RCC 7860 (cell line): ENCODE results near the gene CACNA2D3.

ENCODE experiments used
- DNase-seq: peaks from one replicate; pipeline ENCODE4 v3.0.0-alpha.2; 2015; ENCODE audit warnings: low spot score
- FAIRE-seq: peaks from 2 replicates; lab custom pipeline; 2012; peaks lifted over from hg19 to GRCh38; lab: Jason Lieb, UNC

CACNA2D3 gene

GRCh38 chr3:54264050-54264449, 141.7 kb downstream of the CACNA2D3 start:
- FAIRE-seq = no peak
- no peak for DNase-seq

- DNase-seq (no peak), FAIRE-seq (no peak)
Observed at GRCh38 chr3:54270816-54271526, 148.6 kb downstream of the CACNA2D3 start.

- DNase-seq (no peak), FAIRE-seq (no peak)
Observed at GRCh38 chr3:54273791-54274190, 151.4 kb downstream of the CACNA2D3 start.

GRCh38 chr3:54274607-54275006, 152.3 kb downstream of the CACNA2D3 start:
- no peak for FAIRE-seq
- DNase-seq = no peak

GRCh38 chr3:54279005-54279583, 156.7 kb downstream of the CACNA2D3 start:
- DNase-seq = no peak
- no peak for FAIRE-seq

- no peak for FAIRE-seq
- DNase-seq = no peak
Observed at GRCh38 chr3:54283470-54283869, 161.1 kb downstream of the CACNA2D3 start.

- FAIRE-seq (no peak), DNase-seq (no peak)
Observed at GRCh38 chr3:54294214-54294613, 171.9 kb downstream of the CACNA2D3 start.

- DNase-seq = no peak
- no peak for FAIRE-seq
Observed at GRCh38 chr3:54296531-54296930, 174.2 kb downstream of the CACNA2D3 start.

GRCh38 chr3:54299169-54299935, 177.0 kb downstream of the CACNA2D3 start:
- FAIRE-seq (no peak), DNase-seq (no peak)

GRCh38 chr3:54303517-54304375, 181.4 kb downstream of the CACNA2D3 start:
- FAIRE-seq = no peak
- no peak for DNase-seq

- FAIRE-seq = no peak
- DNase-seq = no peak
Observed at GRCh38 chr3:54304877-54305276, 182.5 kb downstream of the CACNA2D3 start.

- FAIRE-seq (no peak), DNase-seq (no peak)
Observed at GRCh38 chr3:54305409-54306099, 183.2 kb downstream of the CACNA2D3 start.

- no peak for DNase-seq
- FAIRE-seq = no peak
Observed at GRCh38 chr3:54307566-54308180, 185.3 kb downstream of the CACNA2D3 start.

GRCh38 chr3:54309601-54310000, 187.2 kb downstream of the CACNA2D3 start:
- FAIRE-seq = no peak
- DNase-seq = no peak

GRCh38 chr3:54311211-54311747, 188.9 kb downstream of the CACNA2D3 start:
- FAIRE-seq = no peak

GRCh38 chr3:54312156-54312899, 190.0 kb downstream of the CACNA2D3 start:
- no peak for DNase-seq
- no peak for FAIRE-seq

More at GRCh38 chr3:54311211-54311747, 188.9 kb downstream of the CACNA2D3 start:
- no peak for DNase-seq

- DNase-seq (no peak), FAIRE-seq (no peak)
Observed at GRCh38 chr3:54313418-54313817, 191.1 kb downstream of the CACNA2D3 start.

- FAIRE-seq = no peak
- DNase-seq = no peak
Observed at GRCh38 chr3:54321520-54321919, 199.2 kb downstream of the CACNA2D3 start.

- DNase-seq = no peak
- FAIRE-seq = no peak
Observed at GRCh38 chr3:54322354-54322753, 200.0 kb downstream of the CACNA2D3 start.
